Testis (tissue), 2 donors: ENCODE results near the gene CPE.

Source experiments
- POLR2A ChIP-seq: fragments of 450-650 bp; IDR thresholded peaks from one replicate; pipeline ENCODE4 v1.6.1; 2017; ENCODE audit warnings: antibody characterized with exemption, mild to moderate bottlenecking, moderate library complexity
- TF ChIP-seq, protein P1 (sequence below), 3 experiments: fragments of 450-650 bp in 2 of 3; fragments of 200-600 bp in 1 of 3; sonication (generic) in 1 of 3; IDR thresholded peaks; one replicate each; pipeline ENCODE4 v1.5.1; 2016 to 2019; ENCODE audit warnings: antibody characterized with exemption in 3 of 3, mild to moderate bottlenecking in 2 of 3, moderate library complexity in 1 of 3

DNA sequence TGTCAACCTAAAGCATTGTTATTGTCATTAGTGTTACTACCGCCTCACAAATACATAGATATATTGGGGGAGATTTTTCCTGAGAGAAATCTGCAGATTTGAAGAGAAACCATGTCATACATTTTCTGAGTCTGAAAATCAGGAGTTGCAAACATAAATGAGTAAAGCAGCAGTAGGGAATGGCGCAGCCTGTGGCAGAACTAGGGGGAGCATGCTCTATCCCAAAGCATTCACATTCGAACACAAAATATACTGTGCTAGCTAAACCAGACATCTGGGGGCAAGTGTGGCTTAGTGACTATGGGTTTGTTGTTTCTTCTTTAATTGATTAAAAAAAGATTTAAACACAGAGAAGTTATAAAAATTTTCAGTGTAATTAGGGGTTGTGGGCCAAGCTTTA is 83.2 kb downstream of the CPE start:
- TF ChIP-seq, protein P1, sequence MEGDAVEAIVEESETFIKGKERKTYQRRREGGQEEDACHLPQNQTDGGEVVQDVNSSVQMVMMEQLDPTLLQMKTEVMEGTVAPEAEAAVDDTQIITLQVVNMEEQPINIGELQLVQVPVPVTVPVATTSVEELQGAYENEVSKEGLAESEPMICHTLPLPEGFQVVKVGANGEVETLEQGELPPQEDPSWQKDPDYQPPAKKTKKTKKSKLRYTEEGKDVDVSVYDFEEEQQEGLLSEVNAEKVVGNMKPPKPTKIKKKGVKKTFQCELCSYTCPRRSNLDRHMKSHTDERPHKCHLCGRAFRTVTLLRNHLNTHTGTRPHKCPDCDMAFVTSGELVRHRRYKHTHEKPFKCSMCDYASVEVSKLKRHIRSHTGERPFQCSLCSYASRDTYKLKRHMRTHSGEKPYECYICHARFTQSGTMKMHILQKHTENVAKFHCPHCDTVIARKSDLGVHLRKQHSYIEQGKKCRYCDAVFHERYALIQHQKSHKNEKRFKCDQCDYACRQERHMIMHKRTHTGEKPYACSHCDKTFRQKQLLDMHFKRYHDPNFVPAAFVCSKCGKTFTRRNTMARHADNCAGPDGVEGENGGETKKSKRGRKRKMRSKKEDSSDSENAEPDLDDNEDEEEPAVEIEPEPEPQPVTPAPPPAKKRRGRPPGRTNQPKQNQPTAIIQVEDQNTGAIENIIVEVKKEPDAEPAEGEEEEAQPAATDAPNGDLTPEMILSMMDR (IDR thresholded peaks at IDR 0.05) = no peak
- no peak for TF ChIP-seq POLR2A
